Liver (tissue), 9 donors: ENCODE data around the gene BAIAP2. TPM values are rescaled to one million over a fixed set of nuclear protein-coding genes. Genes with fewer than 3 reads are reported as not detected.

ENCODE experiments used
- DNase-seq: peaks from one replicate; pipeline ENCODE4 v3.0.0-alpha.2; 2017; ENCODE audit warnings: low spot score
- H3K27ac ChIP-seq, 2 donors: one replicate each; pipeline ENCODE4 v1.7.0; 2013; ENCODE audit warnings: inconsistent platforms in 2 of 2, low read length in 2 of 2, control low read depth in 1 of 2, low read depth in 1 of 2, mild to moderate bottlenecking in 1 of 2
- H3K27me3 ChIP-seq, 4 donors: one replicate each; pipeline versions ENCODE4 v1.6.1 to v1.7.0; 2013; ENCODE audit warnings: low read length in 3 of 4, inconsistent platforms in 1 of 4, mild to moderate bottlenecking in 1 of 4, moderate library complexity in 1 of 4; ENCODE audit not compliant: control insufficient read depth in 4 of 4, insufficient read depth in 4 of 4
- H3K36me3 ChIP-seq, 4 donors: one replicate each; pipeline versions ENCODE4 v1.6.1 to v1.7.0; 2013; ENCODE audit warnings: low read length in 3 of 4, mild to moderate bottlenecking in 3 of 4, low read depth in 1 of 4, moderate library complexity in 1 of 4; ENCODE audit not compliant: control insufficient read depth in 4 of 4, insufficient read depth in 3 of 4
- H3K4me1 ChIP-seq, 4 donors: one replicate each; pipeline versions ENCODE4 v1.6.1 to v1.7.0; 2013; ENCODE audit warnings: low read length in 3 of 4, mild to moderate bottlenecking in 3 of 4, moderate library complexity in 1 of 4; ENCODE audit not compliant: control insufficient read depth in 4 of 4, insufficient read depth in 4 of 4
- H3K4me3 ChIP-seq, 3 donors: one replicate each; pipeline versions ENCODE4 v1.6.1 to v1.7.0; 2013; ENCODE audit warnings: low read length in 3 of 3, control low read depth in 1 of 3, low read depth in 1 of 3, mild to moderate bottlenecking in 1 of 3
- H3K9ac ChIP-seq, 2 donors: one replicate each; pipeline ENCODE4 v1.7.0; 2013; ENCODE audit warnings: low read length in 2 of 2, mild to moderate bottlenecking in 2 of 2, moderate library complexity in 2 of 2, control low read depth in 1 of 2, low read depth in 1 of 2
- H3K9me3 ChIP-seq, 4 donors: one replicate each; pipeline versions ENCODE4 v1.6.1 to v1.7.0; 2013; ENCODE audit warnings: low read length in 3 of 4; ENCODE audit not compliant: control insufficient read depth in 4 of 4
- EGR1 ChIP-seq, 2 donors: IDR thresholded peaks; 2 replicates each; pipeline ENCODE4 v1.6.1; 2016 to 2018; ENCODE audit warnings: antibody characterized with exemption in 2 of 2, low read depth in 2 of 2
- FOXA1 ChIP-seq: IDR thresholded peaks from 2 replicates; pipeline ENCODE4 v1.6.1; 2016; ENCODE audit warnings: antibody characterized with exemption
- FOXA2 ChIP-seq: IDR thresholded peaks from 2 replicates; pipeline ENCODE4 v1.6.1; 2016; ENCODE audit warnings: antibody characterized with exemption
- GABPA ChIP-seq, 2 donors: IDR thresholded peaks in 1 of 2; conservative IDR thresholded peaks in 1 of 2; 2 replicates each; pipeline ENCODE4 v1.6.1; 2016; ENCODE audit warnings: antibody characterized with exemption in 2 of 2, mild to moderate bottlenecking in 1 of 2, moderate library complexity in 1 of 2
- HNF4A ChIP-seq, 2 donors: conservative IDR thresholded peaks; 2 replicates each; pipeline ENCODE4 v1.6.1; 2016; ENCODE audit warnings: antibody characterized with exemption in 2 of 2, mild to moderate bottlenecking in 2 of 2
- HNF4G ChIP-seq: IDR thresholded peaks from 2 replicates; pipeline ENCODE4 v1.6.1; 2016; ENCODE audit warnings: antibody characterized with exemption
- JUND ChIP-seq, 2 donors: IDR thresholded peaks; 2 replicates each; pipeline ENCODE4 v1.6.1; 2016; ENCODE audit warnings: antibody characterized with exemption in 2 of 2
- NR2F2 ChIP-seq: IDR thresholded peaks from 2 replicates; pipeline ENCODE4 v1.6.1; 2016; ENCODE audit warnings: antibody characterized with exemption
- RAD21 ChIP-seq, 2 donors: IDR thresholded peaks; 2 replicates each; pipeline ENCODE4 v1.6.1; 2016; ENCODE audit warnings: antibody characterized with exemption in 2 of 2, mild to moderate bottlenecking in 2 of 2
- RXRA ChIP-seq, 2 donors: IDR thresholded peaks; 2 replicates each; pipeline ENCODE4 v1.6.1; 2017 to 2018; ENCODE audit warnings: antibody characterized with exemption in 2 of 2, mild to moderate bottlenecking in 1 of 2
- SP1 ChIP-seq: IDR thresholded peaks from 2 replicates; pipeline ENCODE4 v1.6.1; 2018; ENCODE audit warnings: antibody characterized with exemption, mild to moderate bottlenecking
- TAF1 ChIP-seq: conservative IDR thresholded peaks from 2 replicates; pipeline ENCODE4 v1.6.1; 2016; ENCODE audit warnings: antibody characterized with exemption, mild to moderate bottlenecking
- YY1 ChIP-seq: IDR thresholded peaks from 2 replicates; pipeline ENCODE4 v1.6.1; 2016; ENCODE audit warnings: antibody characterized with exemption, mild to moderate bottlenecking
- WGBS: extraction: QIAGEN DNeasy Blood & Tissue Kit; methylation state at CpG from one replicate; pipeline ENCODE4 v1.1.7; 2013; 5-methylcytosine and 5-hydroxymethylcytosine counted together
- polyA plus RNA-seq, 2 donors: library from polyadenylated mRNA; stranded (reverse) in 1 of 2; unstranded in 1 of 2; fragments of 200-250 nt in 1 of 2; fragments of >200 nt in 1 of 2; fragmentation: Nextera tagmentation in 1 of 2; extraction: Ambion mirVana in 1 of 2; gene quantifications; one replicate each; pipeline versions ENCODE4 v1.2.1 to v1.2.3, GENCODE V29; 2013 to 2015
- total RNA-seq, 2 donors: library from RNA; depleted of rRNA; stranded (reverse); fragments of >200 nt; gene quantifications; one replicate each; pipeline ENCODE4 v1.2.3, GENCODE V29; 2014
- TF ChIP-seq, protein P1 (sequence below): IDR thresholded peaks from 2 replicates; pipeline ENCODE4 v1.6.1; 2016; ENCODE audit warnings: antibody characterized with exemption
- TF ChIP-seq, protein P2 (sequence below): IDR thresholded peaks from 2 replicates; pipeline ENCODE4 v1.6.1; 2016; ENCODE audit warnings: antibody characterized with exemption
- TF ChIP-seq, protein P3 (sequence below): IDR thresholded peaks from 2 replicates; pipeline ENCODE4 v1.6.1; 2016; ENCODE audit warnings: antibody characterized with exemption, mild to moderate bottlenecking
- TF ChIP-seq, protein P4 (sequence below): fragments of 150-350 bp; IDR thresholded peaks from 2 replicates; pipeline ENCODE4 v1.5.1; 2017; ENCODE audit warnings: improper control_type of control experiment, low read depth, low read length; ENCODE audit not compliant: missing input control
- TF ChIP-seq, protein P5 (sequence below): IDR thresholded peaks from 2 replicates; pipeline ENCODE4 v1.6.1; 2016; ENCODE audit warnings: antibody characterized with exemption
- donor health status: healthy.
- donor health status: healthy.
- donor health status: healthy.
- donor health status: healthy.
- donor health status: healthy.

BAIAP2 gene
- total and polyA plus RNA-seq, 4 donors, result 8.1 to 61.3 (median 44.9) TPM

DNA sequence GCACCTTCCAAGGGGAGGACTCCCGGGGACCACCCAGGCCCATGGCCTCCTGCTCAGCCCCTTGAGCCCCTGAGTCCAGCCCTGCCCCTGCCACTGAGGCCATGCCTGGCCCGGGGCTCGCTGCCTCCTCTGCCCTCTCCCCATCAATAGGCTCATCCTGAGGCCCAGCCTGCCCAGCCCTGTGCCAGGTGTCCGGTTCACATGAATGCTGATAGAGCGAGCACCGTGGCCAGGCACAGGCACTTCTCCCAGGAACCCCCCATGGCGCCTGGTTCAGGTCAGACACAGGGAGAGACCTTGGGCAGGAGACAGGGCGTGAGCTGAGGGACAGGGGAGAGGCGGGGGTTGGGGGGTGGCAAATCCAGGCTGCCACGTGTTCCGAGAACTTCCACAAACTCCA is 127.5 kb downstream of the BAIAP2 start:
- peaks cover 0 to 12% (median 3%) of the 10 kb centered on the region in 4 donors for H3K4me1 ChIP-seq
- no peaks in the 10 kb centered on the region for H3K36me3 ChIP-seq
- DNase-seq, result no peak
- no peak for TF ChIP-seq EGR1 (IDR thresholded peaks at IDR 0.05; ENCODE audit: low read depth in 2 of 2)
- TF ChIP-seq, protein P1, sequence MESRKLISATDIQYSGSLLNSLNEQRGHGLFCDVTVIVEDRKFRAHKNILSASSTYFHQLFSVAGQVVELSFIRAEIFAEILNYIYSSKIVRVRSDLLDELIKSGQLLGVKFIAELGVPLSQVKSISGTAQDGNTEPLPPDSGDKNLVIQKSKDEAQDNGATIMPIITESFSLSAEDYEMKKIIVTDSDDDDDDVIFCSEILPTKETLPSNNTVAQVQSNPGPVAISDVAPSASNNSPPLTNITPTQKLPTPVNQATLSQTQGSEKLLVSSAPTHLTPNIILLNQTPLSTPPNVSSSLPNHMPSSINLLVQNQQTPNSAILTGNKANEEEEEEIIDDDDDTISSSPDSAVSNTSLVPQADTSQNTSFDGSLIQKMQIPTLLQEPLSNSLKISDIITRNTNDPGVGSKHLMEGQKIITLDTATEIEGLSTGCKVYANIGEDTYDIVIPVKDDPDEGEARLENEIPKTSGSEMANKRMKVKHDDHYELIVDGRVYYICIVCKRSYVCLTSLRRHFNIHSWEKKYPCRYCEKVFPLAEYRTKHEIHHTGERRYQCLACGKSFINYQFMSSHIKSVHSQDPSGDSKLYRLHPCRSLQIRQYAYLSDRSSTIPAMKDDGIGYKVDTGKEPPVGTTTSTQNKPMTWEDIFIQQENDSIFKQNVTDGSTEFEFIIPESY, result no peak
- no peak for TF ChIP-seq TAF1
- no peak for TF ChIP-seq NR2F2
- TF ChIP-seq GABPA (IDR thresholded peaks at IDR 0.05 in 1 of 2, conservative IDR thresholded peaks at IDR 0.05 in 1 of 2), result no peak
- TF ChIP-seq FOXA1, result no peak
- TF ChIP-seq SP1, result no peak
- no peak for TF ChIP-seq YY1
- no peak for TF ChIP-seq HNF4G
- no peak for TF ChIP-seq HNF4A (conservative IDR thresholded peaks at IDR 0.05)
- no peak for TF ChIP-seq JUND (IDR thresholded peaks at IDR 0.05)
- TF ChIP-seq, protein P2, sequence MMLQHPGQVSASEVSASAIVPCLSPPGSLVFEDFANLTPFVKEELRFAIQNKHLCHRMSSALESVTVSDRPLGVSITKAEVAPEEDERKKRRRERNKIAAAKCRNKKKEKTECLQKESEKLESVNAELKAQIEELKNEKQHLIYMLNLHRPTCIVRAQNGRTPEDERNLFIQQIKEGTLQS, result no peak
- TF ChIP-seq, protein P3, sequence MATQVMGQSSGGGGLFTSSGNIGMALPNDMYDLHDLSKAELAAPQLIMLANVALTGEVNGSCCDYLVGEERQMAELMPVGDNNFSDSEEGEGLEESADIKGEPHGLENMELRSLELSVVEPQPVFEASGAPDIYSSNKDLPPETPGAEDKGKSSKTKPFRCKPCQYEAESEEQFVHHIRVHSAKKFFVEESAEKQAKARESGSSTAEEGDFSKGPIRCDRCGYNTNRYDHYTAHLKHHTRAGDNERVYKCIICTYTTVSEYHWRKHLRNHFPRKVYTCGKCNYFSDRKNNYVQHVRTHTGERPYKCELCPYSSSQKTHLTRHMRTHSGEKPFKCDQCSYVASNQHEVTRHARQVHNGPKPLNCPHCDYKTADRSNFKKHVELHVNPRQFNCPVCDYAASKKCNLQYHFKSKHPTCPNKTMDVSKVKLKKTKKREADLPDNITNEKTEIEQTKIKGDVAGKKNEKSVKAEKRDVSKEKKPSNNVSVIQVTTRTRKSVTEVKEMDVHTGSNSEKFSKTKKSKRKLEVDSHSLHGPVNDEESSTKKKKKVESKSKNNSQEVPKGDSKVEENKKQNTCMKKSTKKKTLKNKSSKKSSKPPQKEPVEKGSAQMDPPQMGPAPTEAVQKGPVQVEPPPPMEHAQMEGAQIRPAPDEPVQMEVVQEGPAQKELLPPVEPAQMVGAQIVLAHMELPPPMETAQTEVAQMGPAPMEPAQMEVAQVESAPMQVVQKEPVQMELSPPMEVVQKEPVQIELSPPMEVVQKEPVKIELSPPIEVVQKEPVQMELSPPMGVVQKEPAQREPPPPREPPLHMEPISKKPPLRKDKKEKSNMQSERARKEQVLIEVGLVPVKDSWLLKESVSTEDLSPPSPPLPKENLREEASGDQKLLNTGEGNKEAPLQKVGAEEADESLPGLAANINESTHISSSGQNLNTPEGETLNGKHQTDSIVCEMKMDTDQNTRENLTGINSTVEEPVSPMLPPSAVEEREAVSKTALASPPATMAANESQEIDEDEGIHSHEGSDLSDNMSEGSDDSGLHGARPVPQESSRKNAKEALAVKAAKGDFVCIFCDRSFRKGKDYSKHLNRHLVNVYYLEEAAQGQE, result no peak
- TF ChIP-seq RXRA (IDR thresholded peaks at IDR 0.05), result no peak
- TF ChIP-seq, protein P4, sequence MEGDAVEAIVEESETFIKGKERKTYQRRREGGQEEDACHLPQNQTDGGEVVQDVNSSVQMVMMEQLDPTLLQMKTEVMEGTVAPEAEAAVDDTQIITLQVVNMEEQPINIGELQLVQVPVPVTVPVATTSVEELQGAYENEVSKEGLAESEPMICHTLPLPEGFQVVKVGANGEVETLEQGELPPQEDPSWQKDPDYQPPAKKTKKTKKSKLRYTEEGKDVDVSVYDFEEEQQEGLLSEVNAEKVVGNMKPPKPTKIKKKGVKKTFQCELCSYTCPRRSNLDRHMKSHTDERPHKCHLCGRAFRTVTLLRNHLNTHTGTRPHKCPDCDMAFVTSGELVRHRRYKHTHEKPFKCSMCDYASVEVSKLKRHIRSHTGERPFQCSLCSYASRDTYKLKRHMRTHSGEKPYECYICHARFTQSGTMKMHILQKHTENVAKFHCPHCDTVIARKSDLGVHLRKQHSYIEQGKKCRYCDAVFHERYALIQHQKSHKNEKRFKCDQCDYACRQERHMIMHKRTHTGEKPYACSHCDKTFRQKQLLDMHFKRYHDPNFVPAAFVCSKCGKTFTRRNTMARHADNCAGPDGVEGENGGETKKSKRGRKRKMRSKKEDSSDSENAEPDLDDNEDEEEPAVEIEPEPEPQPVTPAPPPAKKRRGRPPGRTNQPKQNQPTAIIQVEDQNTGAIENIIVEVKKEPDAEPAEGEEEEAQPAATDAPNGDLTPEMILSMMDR, result no peak
- no peak for TF ChIP-seq RAD21 (IDR thresholded peaks at IDR 0.05)
- TF ChIP-seq, protein P5, sequence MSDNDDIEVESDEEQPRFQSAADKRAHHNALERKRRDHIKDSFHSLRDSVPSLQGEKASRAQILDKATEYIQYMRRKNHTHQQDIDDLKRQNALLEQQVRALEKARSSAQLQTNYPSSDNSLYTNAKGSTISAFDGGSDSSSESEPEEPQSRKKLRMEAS, result no peak
- TF ChIP-seq FOXA2, result no peak
- H3K9ac ChIP-seq, result no peak overlapping the region
- H3K27ac ChIP-seq, result no peak overlapping the region
- WGBS, result 90% methylated on average over 11 of the region's 11 CpGs
- no peaks in the 10 kb centered on the region for H3K9me3 ChIP-seq
- no peak overlapping the region for H3K4me3 ChIP-seq
- H3K27me3 ChIP-seq, result no peaks in the 10 kb centered on the region
